Measurements from ENCODE around the gene HTR1B.

HTR1B gene

GRCh38 chr6:77455271-77455670 is 8.0 kb downstream of the HTR1B start:
- no peak for DNase-seq (ENCODE audit: low read depth)

GRCh38 chr6:77454386-77454785 is 8.9 kb downstream of the HTR1B start:
- no peak for DNase-seq (ENCODE audit: low read depth)

- no peak for DNase-seq (ENCODE audit: low read depth)
Observed at GRCh38 chr6:77451466-77451865, 11.8 kb downstream of the HTR1B start.

DNA sequence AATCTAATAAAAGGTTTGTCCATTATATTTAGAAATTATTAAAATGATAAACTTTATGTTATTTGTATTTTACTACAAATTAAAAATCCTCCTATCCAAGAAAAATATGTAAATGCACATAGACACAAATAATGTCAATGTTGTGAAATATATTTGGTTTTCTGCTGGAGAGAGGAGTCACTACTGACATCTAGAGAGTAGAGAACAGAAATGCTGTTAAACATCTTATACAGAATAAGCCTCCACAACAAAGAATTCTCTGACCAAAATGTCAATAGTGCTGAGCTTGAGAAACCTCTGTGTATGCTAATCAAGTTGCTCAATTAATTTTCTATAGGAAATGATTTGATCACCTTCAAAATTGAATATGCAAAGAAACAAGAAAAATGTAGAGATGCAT is 12.4 kb downstream of the HTR1B start:
- DNase-seq (ENCODE audit: low read depth): no peak

DNA sequence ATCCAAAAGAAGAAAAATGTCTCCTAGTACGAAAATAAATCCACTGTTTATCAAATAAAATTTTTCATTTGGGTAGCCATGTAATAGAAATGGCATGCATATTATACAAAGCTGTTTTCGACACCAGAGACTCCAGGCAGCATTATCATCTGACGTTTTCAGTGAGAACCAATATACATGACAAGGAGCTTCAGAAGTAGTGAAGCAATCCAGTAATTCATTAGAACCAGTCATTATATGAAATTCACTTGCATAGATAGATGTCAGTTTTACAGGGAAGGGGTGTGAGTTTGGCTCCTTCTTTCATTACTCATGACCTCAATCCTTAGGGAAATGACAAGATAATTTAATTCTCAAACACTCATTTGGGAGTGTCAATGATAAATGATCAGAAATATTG is 14.7 kb downstream of the HTR1B start:
- DNase-seq (ENCODE audit: low read depth): no peak

GRCh38 chr6:77447254-77447653 is 16.0 kb downstream of the HTR1B start:
- peak; percentile 50 for DNase-seq (ENCODE audit: low read depth)

GRCh38 chr6:77446249-77446648 is 17.0 kb downstream of the HTR1B start:
- no peak for DNase-seq (ENCODE audit: low read depth)

- DNase-seq (ENCODE audit: low read depth): no peak
Observed at GRCh38 chr6:77445214-77445613, 18.1 kb downstream of the HTR1B start.

DNA sequence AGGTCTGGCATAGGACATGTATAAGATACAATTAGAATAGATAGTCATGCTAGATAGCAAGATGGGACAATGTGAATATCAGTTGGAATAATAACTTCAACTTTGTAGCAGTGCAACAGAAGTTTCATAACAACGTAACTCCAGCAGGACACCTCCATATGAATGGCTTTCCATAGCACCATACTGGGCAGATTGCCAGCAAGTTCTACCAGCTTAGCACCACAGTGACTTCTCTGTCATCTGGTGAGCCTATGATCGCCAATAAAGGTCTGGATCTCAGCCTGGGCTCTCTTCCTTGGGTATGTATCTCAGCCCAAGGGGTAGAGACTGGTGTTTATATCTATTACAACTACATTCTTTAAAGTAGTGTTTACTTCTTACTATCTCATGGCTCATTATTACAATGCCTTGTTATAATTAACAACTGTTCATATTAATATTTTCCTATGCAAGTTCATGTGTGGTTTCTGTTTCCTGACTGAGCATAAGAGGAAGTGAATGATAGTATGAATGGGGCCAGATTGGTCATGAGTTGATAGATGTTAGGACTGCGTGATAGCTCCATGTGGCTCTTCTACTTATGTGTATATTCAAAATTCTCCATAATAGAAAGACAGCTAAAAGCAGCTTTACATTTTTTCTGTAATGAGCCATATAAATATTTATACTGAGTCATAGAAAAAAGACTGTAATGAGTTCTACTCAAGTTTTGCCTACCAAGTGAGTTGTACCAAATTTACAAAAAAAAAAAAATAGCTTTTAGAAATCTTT is 22.9 kb downstream of the HTR1B start:
- no peak for DNase-seq (ENCODE audit: low read depth)

DNA sequence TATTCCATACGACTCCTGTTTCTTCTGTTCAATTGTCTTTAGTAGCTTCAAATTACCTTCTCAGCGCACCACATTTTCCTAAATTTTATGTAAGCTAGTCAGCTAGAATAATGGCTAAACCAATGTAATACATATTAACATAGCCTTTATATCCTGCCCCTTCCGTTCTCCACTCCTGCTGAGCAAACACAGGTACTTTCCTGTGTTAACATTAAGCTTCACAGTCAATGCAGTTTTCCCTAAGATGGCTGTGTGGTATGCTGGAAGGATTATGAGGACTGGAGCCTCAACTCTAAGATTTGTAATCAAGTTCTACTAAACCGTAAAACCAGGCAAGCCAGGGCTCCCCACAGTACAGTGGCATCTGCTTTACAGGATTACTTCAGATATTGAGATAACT is 29.4 kb downstream of the HTR1B start:
- no peak for DNase-seq (ENCODE audit: low read depth)

GRCh38 chr6:77430504-77430903 is 32.8 kb downstream of the HTR1B start:
- DNase-seq (ENCODE audit: low read depth): no peak

DNA sequence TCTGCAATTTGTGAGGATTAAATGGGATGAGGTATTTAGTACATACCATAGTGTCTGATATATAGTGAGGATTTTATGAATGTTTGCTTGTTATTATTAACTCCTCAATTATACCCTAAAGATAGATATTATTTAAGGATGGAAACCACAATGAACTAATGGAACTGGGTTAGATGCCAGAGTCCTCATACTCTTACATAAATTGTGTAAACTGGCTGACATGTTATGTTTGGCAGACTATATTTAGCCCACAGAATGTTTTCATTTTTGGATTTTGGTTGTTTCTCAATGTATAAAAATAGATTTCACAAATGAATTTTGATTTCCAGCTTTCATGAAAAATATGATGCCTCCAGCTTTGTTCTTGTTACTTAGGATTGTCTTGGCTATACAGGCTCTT is 37.6 kb downstream of the HTR1B start:
- DNase-seq (ENCODE audit: low read depth): peak; percentile 52

GRCh38 chr6:77425216-77425615 is 38.1 kb downstream of the HTR1B start:
- DNase-seq (ENCODE audit: low read depth): no peak

DNA sequence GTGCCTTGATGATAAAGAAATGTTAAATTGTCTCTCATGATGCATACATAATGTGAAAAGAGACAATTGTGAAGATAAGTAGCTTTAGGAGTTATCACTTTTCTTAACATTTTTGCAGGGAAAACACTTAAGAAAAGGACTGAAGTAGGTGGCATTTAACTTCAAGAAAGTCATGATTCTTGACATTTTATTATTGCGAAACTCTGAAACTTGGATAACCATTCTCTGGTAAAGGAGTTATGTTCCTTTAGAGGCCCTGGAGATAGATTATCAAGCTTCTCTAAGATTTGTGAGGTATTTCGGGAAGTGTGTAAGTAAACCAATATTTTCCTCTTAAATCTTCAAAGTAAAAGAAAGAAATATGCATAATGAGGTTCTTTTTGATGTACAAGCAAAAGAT is 38.5 kb downstream of the HTR1B start:
- DNase-seq (ENCODE audit: low read depth): no peak

DNA sequence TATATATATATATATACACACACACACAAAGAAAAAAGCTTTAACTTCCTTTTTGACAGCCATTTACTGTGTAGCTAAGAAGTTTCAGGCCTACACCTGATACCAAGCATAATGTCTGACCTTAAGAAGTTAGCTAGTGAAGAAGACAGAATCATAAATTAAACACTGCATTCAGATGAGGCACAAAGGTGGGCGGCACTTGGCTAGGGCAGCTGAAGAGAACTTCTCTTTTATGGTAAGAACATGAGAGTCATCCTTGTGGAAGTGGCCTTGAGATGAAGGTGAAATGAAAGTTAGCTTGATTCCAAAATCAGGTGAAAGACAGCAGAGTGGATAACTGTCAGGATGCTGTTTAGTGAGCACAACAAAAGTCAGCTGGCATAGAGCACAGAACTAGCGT is 46.5 kb downstream of the HTR1B start:
- no peak for DNase-seq (ENCODE audit: low read depth)

DNA sequence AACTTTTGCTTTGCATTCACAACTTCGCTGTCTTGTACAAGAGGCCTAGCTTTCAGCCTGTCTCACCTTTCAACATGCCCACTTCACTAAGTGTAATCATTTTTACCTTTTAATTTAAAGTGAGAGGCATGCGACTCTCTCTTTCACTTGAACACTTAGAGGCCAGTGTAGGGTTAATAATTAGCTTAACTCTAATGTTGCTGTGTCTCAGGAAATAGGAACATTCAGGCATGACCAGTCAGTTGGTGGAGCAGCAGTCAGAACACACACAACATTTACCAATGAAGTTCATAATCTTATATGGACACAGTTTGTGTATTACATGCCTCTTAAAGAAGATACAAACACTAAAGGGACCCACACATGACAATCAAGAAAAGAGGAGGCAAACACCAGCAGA is 47.6 kb downstream of the HTR1B start:
- DNase-seq (ENCODE audit: low read depth): no peak
